Neuron (in vitro differentiated cells): ENCODE results near the gene PPARA.

Experiments used
- H2AFZ ChIP-seq: one replicate; pipeline ENCODE4 v1.6.1; 2013; ENCODE audit warnings: low read depth, mild to moderate bottlenecking, inconsistent platforms, low read length, moderate library complexity
- H3K27me3 ChIP-seq: one replicate; pipeline ENCODE4 v1.6.1; 2013; ENCODE audit warnings: low read length; ENCODE audit not compliant: insufficient read depth
- H3K36me3 ChIP-seq: one replicate; pipeline ENCODE4 v1.6.1; 2013; ENCODE audit warnings: low read length; ENCODE audit not compliant: insufficient read depth
- H3K4me1 ChIP-seq: one replicate; pipeline ENCODE4 v1.6.1; 2013; ENCODE audit warnings: low read length; ENCODE audit not compliant: insufficient read depth
- H3K4me3 ChIP-seq: 2 replicates; pipeline ENCODE4 v1.5.1; 2013; ENCODE audit warnings: mild to moderate bottlenecking, low read length, moderate library complexity
- H3K9me3 ChIP-seq: one replicate; pipeline ENCODE4 v1.6.1; 2013; ENCODE audit warnings: low read length

Gene PPARA

DNA sequence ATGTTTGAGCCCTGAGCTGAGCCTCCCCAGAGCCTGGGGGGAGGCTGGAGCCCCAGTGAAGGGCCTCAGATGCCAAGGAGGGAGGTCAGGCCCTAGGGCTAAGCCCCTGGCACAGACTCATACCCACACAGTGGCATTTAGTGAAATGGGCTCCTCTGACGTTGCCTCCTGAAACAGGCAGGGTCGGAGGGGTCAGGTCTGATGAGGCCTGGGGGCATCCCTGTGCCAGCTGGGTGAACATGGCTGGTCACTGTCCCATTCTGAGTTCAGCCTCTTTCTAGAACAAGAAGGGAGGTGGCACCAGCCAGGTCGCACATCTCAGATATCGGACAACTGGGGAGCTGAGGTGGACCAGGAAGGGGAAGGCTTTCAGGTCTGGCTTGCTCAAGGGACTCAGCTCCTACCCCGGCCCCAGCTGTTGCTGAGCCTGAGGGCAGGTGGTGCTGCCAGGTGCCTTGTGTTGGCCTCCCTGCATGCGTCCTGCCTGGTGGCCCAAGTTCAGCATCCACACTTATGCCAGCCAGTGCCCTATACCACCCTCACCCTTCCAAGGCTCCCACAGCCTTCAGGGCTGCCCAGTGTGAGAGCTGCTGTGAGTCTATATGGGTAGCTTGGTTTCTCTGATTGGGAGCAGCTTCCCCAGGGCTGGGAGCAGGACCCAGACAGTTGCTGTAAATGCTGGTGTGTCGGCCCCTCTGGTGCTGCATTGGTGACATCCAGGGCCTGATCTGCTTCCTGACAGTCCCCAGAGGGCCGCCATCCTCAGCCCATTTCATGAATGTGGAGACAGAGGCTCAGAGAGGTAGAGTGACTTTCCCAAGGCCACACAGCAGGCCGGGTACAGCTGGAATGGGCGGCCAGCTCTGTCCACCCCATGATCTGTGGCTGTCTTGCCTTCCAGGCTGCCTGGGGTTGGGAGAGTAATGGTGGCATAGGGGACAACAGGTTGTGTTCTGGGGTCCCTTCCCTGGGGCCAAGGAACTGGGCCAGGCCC is 32.8 kb upstream of the PPARA start:
- H3K4me3 ChIP-seq: no peak overlapping the region
- H2AFZ ChIP-seq: no peak overlapping the region
- H3K27me3 ChIP-seq: peaks cover 21% of the 10 kb centered on the region
- no peaks in the 10 kb centered on the region for H3K9me3 ChIP-seq
- no peaks in the 10 kb centered on the region for H3K4me1 ChIP-seq
- H3K36me3 ChIP-seq: no peaks in the 10 kb centered on the region

DNA sequence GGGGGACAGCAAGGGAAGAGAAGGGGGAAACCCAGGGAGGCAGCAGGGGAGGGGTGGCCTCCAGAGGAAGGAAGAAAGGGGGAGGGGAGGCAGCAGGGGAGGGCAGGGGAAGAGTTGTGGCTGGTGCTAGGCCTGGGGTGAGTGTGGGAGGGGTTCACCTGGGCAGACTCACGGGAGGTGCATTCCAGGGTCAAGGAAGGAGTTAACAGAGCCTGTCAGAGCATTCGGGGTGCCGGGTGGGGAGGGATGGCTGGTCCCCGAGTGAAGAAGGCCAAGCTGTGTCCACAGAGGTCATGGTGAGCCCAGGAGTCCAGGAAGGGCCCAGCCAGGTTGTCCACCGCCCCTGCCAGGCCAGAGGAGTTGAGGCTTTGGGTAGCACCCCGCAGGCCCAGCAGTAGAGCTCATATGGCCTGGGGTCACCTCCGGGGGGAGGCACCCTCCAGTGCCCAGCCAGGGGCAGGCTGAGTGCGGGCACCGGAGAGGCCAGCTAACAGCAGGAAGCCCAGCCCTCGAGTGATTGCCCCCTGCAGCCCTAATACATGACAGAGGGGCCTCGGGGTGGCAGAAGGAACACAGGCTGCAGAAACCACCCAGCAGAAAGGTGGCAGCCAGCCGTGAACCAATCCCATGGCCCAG is 31.1 kb upstream of the PPARA start:
- Histone ChIP-seq H3K4me1 (no peaks in the 10 kb centered on the region), H3K27me3 (peaks cover 13% of the 10 kb centered on the region), H3K36me3 (no peaks in the 10 kb centered on the region), H2AFZ (no peak overlapping the region), H3K9me3 (no peaks in the 10 kb centered on the region), H3K4me3 (no peak overlapping the region)

DNA sequence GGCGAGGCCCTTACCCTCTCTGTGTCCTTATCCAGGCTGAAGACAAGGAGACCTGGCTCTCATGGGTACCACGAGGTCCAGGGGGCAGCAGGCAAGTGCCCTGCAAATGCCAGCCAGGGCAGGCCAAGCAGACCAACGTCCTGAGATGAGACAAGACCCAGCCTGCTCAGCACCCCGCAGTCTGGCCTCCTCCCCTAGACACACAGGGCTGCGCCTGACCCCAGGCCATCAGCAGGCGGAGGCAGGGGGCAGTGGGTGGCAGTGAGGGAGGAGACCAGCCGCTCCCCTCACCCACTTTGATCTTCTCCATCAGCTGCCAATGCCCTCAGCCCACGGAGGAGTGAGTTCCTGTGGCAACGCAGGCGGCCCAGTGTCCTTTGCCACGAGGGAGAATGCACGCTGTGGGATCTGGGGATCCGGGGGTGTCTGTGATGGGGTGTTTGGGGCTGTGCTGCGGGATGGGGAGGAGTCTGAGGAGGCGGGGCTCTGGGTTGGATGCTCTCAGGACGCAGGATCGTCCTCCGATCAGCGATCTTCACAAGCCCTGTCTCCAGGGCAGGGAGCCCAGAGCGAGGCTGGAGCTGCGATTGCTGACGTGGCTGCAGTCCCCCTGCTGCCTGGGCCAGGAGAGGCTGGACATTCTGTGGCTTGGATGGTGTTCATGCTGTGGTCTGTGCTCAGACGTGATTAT is 30.5 kb upstream of the PPARA start:
- Histone ChIP-seq H2AFZ (no peak overlapping the region), H3K4me3 (no peak overlapping the region), H3K27me3 (peaks cover 15% of the 10 kb centered on the region), H3K4me1 (no peaks in the 10 kb centered on the region), H3K9me3 (no peaks in the 10 kb centered on the region), H3K36me3 (no peaks in the 10 kb centered on the region)

GRCh38 chr22:46120420-46120737 is 29.9 kb upstream of the PPARA start:
- H3K27me3 ChIP-seq: peaks cover 12% of the 10 kb centered on the region
- H3K9me3 ChIP-seq: no peaks in the 10 kb centered on the region
- no peaks in the 10 kb centered on the region for H3K4me1 ChIP-seq
- H3K4me3 ChIP-seq: no peak overlapping the region
- no peak overlapping the region for H2AFZ ChIP-seq
- no peaks in the 10 kb centered on the region for H3K36me3 ChIP-seq

GRCh38 chr22:46121079-46121478 is 29.2 kb upstream of the PPARA start:
- Histone ChIP-seq H3K27me3 (peaks cover 11% of the 10 kb centered on the region), H3K36me3 (no peaks in the 10 kb centered on the region), H3K4me3 (no peak overlapping the region), H2AFZ (no peak overlapping the region), H3K4me1 (no peaks in the 10 kb centered on the region), H3K9me3 (no peaks in the 10 kb centered on the region)

- H3K9me3 ChIP-seq: no peaks in the 10 kb centered on the region
- H3K27me3 ChIP-seq: peaks cover 11% of the 10 kb centered on the region
- no peak overlapping the region for H2AFZ ChIP-seq
- no peaks in the 10 kb centered on the region for H3K36me3 ChIP-seq
- H3K4me1 ChIP-seq: no peaks in the 10 kb centered on the region
- no peak overlapping the region for H3K4me3 ChIP-seq
These were observed 28.6 kb upstream of the PPARA start for GRCh38 chr22:46121523-46122287.

- no peaks in the 10 kb centered on the region for H3K9me3 ChIP-seq
- H3K4me3 ChIP-seq: no peak overlapping the region
- no peaks in the 10 kb centered on the region for H3K36me3 ChIP-seq
- H3K4me1 ChIP-seq: no peaks in the 10 kb centered on the region
- no peak overlapping the region for H2AFZ ChIP-seq
- H3K27me3 ChIP-seq: peaks cover 9% of the 10 kb centered on the region
These were observed 27.8 kb upstream of the PPARA start for GRCh38 chr22:46122511-46122971.

- Histone ChIP-seq H3K4me3 (no peak overlapping the region), H3K9me3 (no peaks in the 10 kb centered on the region), H3K36me3 (no peaks in the 10 kb centered on the region), H2AFZ (no peak overlapping the region), H3K27me3 (peaks cover 7% of the 10 kb centered on the region), H3K4me1 (no peaks in the 10 kb centered on the region)
These were observed 27.2 kb upstream of the PPARA start for GRCh38 chr22:46122980-46123693.

DNA sequence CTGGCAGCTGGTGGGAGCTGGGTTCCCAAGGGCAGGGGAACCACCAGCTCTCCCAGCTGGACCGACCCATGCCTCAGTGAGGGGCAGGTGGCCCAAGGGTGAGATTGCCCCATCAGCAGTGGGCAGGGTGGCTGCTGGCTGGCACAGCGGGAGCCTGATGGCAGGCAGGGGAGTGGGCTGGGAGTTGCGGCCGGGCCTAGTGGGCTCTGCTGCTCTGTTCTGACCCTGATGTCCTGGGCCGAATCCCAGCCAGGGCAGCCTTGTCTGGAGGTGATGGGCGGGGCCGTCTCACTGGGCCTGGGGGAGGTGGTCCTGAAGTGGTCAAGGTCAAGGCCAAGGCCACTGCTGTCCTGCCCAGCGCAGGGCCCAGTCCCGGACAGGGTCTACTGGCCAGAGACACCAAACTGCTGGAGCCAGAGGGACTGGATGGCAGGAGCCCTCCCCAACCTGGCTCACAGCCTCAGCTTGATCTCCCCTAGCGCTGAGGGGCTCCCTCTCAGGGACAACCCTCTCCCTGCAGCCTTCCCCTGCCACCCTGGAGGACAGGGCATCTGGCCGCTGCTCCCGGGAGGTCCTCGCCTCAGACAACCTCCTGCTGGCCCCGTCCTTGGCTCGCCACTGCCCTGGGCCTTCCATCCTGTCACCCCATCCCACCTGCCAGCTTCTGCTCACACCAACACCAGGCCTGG is 26.5 kb upstream of the PPARA start:
- Histone ChIP-seq H3K36me3 (no peaks in the 10 kb centered on the region), H3K4me1 (no peaks in the 10 kb centered on the region)

GRCh38 chr22:46124383-46125144 is 25.8 kb upstream of the PPARA start:
- H2AFZ ChIP-seq: no peak overlapping the region
- H3K9me3 ChIP-seq: no peaks in the 10 kb centered on the region
- no peak overlapping the region for H3K4me3 ChIP-seq
- peaks cover 7% of the 10 kb centered on the region for H3K27me3 ChIP-seq
- no peaks in the 10 kb centered on the region for H3K4me1 ChIP-seq
- H3K36me3 ChIP-seq: no peaks in the 10 kb centered on the region

More for the DNA sequence above, 26.5 kb upstream of the PPARA start:
- no peak overlapping the region for H2AFZ ChIP-seq
- no peak overlapping the region for H3K4me3 ChIP-seq
- no peaks in the 10 kb centered on the region for H3K9me3 ChIP-seq
- H3K27me3 ChIP-seq: peaks cover 7% of the 10 kb centered on the region

DNA sequence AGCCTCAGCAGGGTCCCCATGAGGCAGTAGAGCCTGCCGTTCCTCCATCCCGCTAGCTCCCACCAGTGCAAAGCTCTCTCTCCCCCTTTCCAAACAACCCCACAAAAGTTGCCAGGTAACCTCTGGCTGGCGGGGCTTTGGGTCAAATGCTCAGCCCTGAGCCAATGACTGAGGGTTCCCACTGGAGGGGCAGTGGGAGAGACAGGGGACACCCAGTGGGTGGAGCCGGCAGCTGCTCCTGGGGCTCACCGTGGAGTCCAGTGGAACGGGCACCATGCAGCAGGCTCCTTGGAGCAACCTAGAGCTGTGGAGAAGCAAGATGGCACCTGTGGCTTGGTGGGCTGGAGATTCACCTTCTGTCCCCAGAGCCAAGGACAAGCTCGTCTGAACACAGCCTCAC is 25.0 kb upstream of the PPARA start:
- Histone ChIP-seq H3K27me3 (peaks cover 7% of the 10 kb centered on the region), H3K4me3 (no peak overlapping the region), H3K36me3 (no peaks in the 10 kb centered on the region)

More for the DNA sequence above, 25.0 kb upstream of the PPARA start:
- Histone ChIP-seq H2AFZ (no peak overlapping the region), H3K4me1 (no peaks in the 10 kb centered on the region), H3K9me3 (no peaks in the 10 kb centered on the region)
